Measurements from ENCODE around the gene DNAJC22. TPM values are rescaled to one million over a fixed set of nuclear protein-coding genes. Genes with fewer than 3 reads are reported as not detected.

DNAJC22 gene
- total and polyA plus RNA-seq, 9 of the 15 experiments (the other 6 are each of a cell fraction or from before 2014, with no cell fraction given), result 0.10 to 1.2 (median 0.47) TPM

DNA sequence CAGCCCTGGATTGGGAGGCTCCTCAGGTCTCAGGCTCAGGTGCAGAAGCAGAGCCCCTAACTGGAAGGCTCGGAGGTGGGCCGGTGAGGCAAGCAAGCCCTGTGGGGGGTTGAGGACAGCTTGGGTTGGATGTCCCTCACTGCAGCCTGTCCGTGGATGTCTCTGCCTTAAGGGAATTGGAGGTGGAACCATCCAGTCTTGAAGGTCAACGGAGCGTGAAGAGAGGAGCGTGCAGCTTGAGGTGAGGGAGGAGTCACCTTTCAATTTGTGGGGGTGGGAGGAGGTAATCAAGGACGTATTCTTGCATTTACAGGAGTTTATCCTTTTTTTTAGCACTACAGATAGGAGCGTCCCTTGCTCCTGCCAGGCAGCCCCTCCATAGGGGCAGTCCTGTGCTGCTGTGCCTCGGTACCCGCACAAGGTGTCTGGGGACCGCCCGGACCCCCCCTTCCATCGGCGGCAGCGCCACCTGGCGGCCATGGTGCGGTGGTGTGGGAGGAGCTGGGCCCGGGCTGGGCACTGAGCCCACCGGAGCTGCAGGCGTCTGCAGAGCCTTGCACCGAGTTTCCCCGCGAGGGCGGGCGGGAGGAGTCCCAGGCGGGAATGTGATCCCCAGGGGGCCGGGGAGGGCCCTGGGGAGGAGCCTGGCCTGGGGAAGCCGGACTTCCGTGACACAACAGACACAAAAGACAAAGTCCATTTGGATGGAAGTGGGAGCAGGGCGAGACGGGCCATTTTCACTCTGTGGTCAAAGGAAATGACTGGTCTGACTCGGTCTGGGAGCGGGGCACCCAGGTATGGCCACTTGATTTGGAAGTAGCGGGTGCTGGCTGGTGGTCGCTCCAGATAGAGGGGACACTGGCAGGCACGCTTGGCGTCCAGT lies 864 bp downstream of the DNAJC22 start (continued):
- TF ChIP-seq, protein P1, sequence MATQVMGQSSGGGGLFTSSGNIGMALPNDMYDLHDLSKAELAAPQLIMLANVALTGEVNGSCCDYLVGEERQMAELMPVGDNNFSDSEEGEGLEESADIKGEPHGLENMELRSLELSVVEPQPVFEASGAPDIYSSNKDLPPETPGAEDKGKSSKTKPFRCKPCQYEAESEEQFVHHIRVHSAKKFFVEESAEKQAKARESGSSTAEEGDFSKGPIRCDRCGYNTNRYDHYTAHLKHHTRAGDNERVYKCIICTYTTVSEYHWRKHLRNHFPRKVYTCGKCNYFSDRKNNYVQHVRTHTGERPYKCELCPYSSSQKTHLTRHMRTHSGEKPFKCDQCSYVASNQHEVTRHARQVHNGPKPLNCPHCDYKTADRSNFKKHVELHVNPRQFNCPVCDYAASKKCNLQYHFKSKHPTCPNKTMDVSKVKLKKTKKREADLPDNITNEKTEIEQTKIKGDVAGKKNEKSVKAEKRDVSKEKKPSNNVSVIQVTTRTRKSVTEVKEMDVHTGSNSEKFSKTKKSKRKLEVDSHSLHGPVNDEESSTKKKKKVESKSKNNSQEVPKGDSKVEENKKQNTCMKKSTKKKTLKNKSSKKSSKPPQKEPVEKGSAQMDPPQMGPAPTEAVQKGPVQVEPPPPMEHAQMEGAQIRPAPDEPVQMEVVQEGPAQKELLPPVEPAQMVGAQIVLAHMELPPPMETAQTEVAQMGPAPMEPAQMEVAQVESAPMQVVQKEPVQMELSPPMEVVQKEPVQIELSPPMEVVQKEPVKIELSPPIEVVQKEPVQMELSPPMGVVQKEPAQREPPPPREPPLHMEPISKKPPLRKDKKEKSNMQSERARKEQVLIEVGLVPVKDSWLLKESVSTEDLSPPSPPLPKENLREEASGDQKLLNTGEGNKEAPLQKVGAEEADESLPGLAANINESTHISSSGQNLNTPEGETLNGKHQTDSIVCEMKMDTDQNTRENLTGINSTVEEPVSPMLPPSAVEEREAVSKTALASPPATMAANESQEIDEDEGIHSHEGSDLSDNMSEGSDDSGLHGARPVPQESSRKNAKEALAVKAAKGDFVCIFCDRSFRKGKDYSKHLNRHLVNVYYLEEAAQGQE (IDR thresholded peaks at IDR 0.05; ENCODE audit: borderline replicate concordance), result peak; percentile 38
- TF ChIP-seq, protein P1 (CRISPR knock-in tag; IDR thresholded peaks at IDR 0.05; ENCODE audit: low read depth), result no peak
- peak; percentile 19; the same call in 1 of the 2 replicates for TF ChIP-seq MYC (IDR thresholded peaks at IDR 0.05; ENCODE audit: low read depth, low read length)
- no peak for TF ChIP-seq MYC (CRISPR knock-in tag; IDR thresholded peaks at IDR 0.05; ENCODE audit: borderline replicate concordance, low read depth)
- peak; percentile 46 to 60; a peak in 3 of 4 replicates for TF ChIP-seq RAD21 (CRISPR knock-in tag; conservative IDR thresholded peaks at IDR 0.05 in 1 of 2, IDR thresholded peaks at IDR 0.05 in 1 of 2)
- TF ChIP-seq, protein P2, sequence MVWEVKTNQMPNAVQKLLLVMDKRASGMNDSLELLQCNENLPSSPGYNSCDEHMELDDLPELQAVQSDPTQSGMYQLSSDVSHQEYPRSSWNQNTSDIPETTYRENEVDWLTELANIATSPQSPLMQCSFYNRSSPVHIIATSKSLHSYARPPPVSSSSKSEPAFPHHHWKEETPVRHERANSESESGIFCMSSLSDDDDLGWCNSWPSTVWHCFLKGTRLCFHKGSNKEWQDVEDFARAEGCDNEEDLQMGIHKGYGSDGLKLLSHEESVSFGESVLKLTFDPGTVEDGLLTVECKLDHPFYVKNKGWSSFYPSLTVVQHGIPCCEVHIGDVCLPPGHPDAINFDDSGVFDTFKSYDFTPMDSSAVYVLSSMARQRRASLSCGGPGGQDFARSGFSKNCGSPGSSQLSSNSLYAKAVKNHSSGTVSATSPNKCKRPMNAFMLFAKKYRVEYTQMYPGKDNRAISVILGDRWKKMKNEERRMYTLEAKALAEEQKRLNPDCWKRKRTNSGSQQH (CRISPR knock-in tag; IDR thresholded peaks at IDR 0.05), result no peak
- 0 out of 4 replicates have a peak, but pooled peaks of 1 of the 2 experiments have one; percentile 14 for TF ChIP-seq HDAC1 (IDR thresholded peaks at IDR 0.05)
- TF ChIP-seq, protein P3, sequence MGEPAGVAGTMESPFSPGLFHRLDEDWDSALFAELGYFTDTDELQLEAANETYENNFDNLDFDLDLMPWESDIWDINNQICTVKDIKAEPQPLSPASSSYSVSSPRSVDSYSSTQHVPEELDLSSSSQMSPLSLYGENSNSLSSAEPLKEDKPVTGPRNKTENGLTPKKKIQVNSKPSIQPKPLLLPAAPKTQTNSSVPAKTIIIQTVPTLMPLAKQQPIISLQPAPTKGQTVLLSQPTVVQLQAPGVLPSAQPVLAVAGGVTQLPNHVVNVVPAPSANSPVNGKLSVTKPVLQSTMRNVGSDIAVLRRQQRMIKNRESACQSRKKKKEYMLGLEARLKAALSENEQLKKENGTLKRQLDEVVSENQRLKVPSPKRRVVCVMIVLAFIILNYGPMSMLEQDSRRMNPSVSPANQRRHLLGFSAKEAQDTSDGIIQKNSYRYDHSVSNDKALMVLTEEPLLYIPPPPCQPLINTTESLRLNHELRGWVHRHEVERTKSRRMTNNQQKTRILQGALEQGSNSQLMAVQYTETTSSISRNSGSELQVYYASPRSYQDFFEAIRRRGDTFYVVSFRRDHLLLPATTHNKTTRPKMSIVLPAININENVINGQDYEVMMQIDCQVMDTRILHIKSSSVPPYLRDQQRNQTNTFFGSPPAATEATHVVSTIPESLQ (CRISPR knock-in tag; IDR thresholded peaks at IDR 0.05), result no peak
- TF ChIP-seq CC2D1A (IDR thresholded peaks at IDR 0.05), result no peak
- TF ChIP-seq ESRRA (IDR thresholded peaks at IDR 0.05; ENCODE audit: borderline replicate concordance, low read depth), result 0 out of 2 replicates have a peak, but pooled peaks have one; percentile 63
- TF ChIP-seq GATAD2A (IDR thresholded peaks at IDR 0.05), result 0 out of 2 replicates have a peak, but pooled peaks have one; percentile 20
- no peak for TF ChIP-seq ELF1 (tag; IDR thresholded peaks at IDR 0.05)
- TF ChIP-seq SNRNP70 (optimal IDR thresholded peaks at IDR 0.05; ENCODE audit: low read depth, low read length), result no peak
- no peak for TF ChIP-seq ZNF668 (CRISPR knock-in tag; IDR thresholded peaks at IDR 0.05)
- TF ChIP-seq ILF3 (IDR thresholded peaks at IDR 0.05; ENCODE audit: borderline replicate concordance), result no peak
- TF ChIP-seq ZBTB17 (CRISPR knock-in tag; IDR thresholded peaks at IDR 0.05), result no peak
